Karpas-422 (cell line): ENCODE measurements around the gene RMP24.

Experiments
- DNase-seq: peaks from one replicate; pipeline ENCODE4 v3.0.0-alpha.2; 2015
- H2AFZ ChIP-seq: fragments of 200-600 bp; sonication (generic); 2 replicates; pipeline ENCODE4 v1.6.1; 2014; ENCODE audit warnings: antibody characterized with exemption, low read length, mixed read lengths
- H3K27ac ChIP-seq: fragments of 200-600 bp; sonication (generic); 2 replicates; pipeline ENCODE4 v1.5.1; 2014; ENCODE audit warnings: mild to moderate bottlenecking, low read length, moderate library complexity
- H3K27me3 ChIP-seq: fragments of 200-600 bp; sonication (generic); 2 replicates; pipeline ENCODE4 v1.6.1; 2014; ENCODE audit warnings: low read length, mixed read lengths
- H3K36me3 ChIP-seq: fragments of 200-600 bp; sonication (generic); 2 replicates; pipeline ENCODE4 v1.6.1; 2014; ENCODE audit warnings: low read length, mixed read lengths; ENCODE audit not compliant: insufficient read depth
- H3K4me1 ChIP-seq: fragments of 200-600 bp; sonication (generic); 2 replicates; pipeline ENCODE4 v1.6.1; 2014; ENCODE audit warnings: mild to moderate bottlenecking, low read length, mixed read lengths
- H3K4me2 ChIP-seq: fragments of 200-600 bp; sonication (generic); 2 replicates; pipeline ENCODE4 v1.6.1; 2014; ENCODE audit warnings: low read length, low read depth, mild to moderate bottlenecking; ENCODE audit not compliant: poor library complexity, severe bottlenecking
- H3K4me3 ChIP-seq: fragments of 200-600 bp; sonication (generic); 2 replicates; pipeline ENCODE4 v1.5.1; 2014; ENCODE audit warnings: mild to moderate bottlenecking, antibody characterized with exemption, low read length, mixed read lengths
- H3K79me2 ChIP-seq: fragments of 200-600 bp; sonication (generic); 2 replicates; pipeline ENCODE4 v1.6.1; 2014; ENCODE audit warnings: mild to moderate bottlenecking, low read length, mixed read lengths
- H3K9ac ChIP-seq: fragments of 200-600 bp; sonication (generic); 2 replicates; pipeline ENCODE4 v1.6.0; 2014; ENCODE audit warnings: low read length
- H3K9me2 ChIP-seq: fragments of 200-600 bp; sonication (generic), shearing (Covaris generic); replicated peaks from 2 replicates; pipeline ENCODE4 v1.6.0; 2014; ENCODE audit warnings: mild to moderate bottlenecking, low read length, moderate library complexity; ENCODE audit not compliant: insufficient read depth
- H3K9me3 ChIP-seq: fragments of 300-700, 200-600 bp; sonication (generic); 2 replicates; pipeline ENCODE4 v1.6.1; 2014; ENCODE audit warnings: low read length, mixed read lengths
- H4K20me1 ChIP-seq: fragments of 200-600 bp; sonication (generic); 2 replicates; pipeline ENCODE4 v1.6.1; 2014; ENCODE audit warnings: mild to moderate bottlenecking, antibody characterized with exemption, low read length, low read depth; ENCODE audit not compliant: insufficient read depth

RMP24 gene

GRCh38 chr18:35969676-35970075, 2.8 kb upstream of the RMP24 start:
- Histone ChIP-seq H2AFZ (no peak overlapping the region), H3K9me3 (no peaks in the 10 kb centered on the region), H3K4me1 (peaks cover 47% of the 10 kb centered on the region), H3K9ac (no peak overlapping the region), H3K79me2 (peaks cover 35% of the 10 kb centered on the region), H3K36me3 (peaks cover 8% of the 10 kb centered on the region; the same call in 1 of the 2 replicates), H3K9me2 (no peaks in the 10 kb centered on the region), H4K20me1 (no peaks in the 10 kb centered on the region), H3K4me3 (no peak overlapping the region), H3K27ac (peak overlapping the region; percentile 20; the same call in 1 of the 2 replicates), H3K27me3 (no peaks in the 10 kb centered on the region), H3K4me2 (peak overlapping the region; percentile 86)
- DNase-seq, result no peak

- Histone ChIP-seq H3K36me3 (peaks cover 26% of the 10 kb centered on the region), H3K27me3 (no peaks in the 10 kb centered on the region), H4K20me1 (no peaks in the 10 kb centered on the region), H3K4me1 (peaks cover 48% of the 10 kb centered on the region), H3K9me3 (no peaks in the 10 kb centered on the region), H3K9ac (peak overlapping the region; percentile 79), H3K27ac (peak overlapping the region; percentile 80), H2AFZ (peak overlapping the region; percentile 1; the same call in 1 of the 2 replicates), H3K4me3 (peak overlapping the region; percentile 79), H3K4me2 (peak overlapping the region; percentile 86), H3K79me2 (peaks cover 49% of the 10 kb centered on the region), H3K9me2 (no peaks in the 10 kb centered on the region)
- DNase-seq, result no peak
Observed at GRCh38 chr18:35971661-35972196, 750 bp upstream of the RMP24 start.

- H3K4me1 ChIP-seq, result peaks cover 41% of the 10 kb centered on the region
- H3K27me3 ChIP-seq, result no peaks in the 10 kb centered on the region
- H3K79me2 ChIP-seq, result peaks cover 49% of the 10 kb centered on the region
- no peak for DNase-seq
- H3K9ac ChIP-seq, result peak overlapping the region; percentile 76
- peak overlapping the region; percentile 80; the same call in 1 of the 2 replicates for H3K27ac ChIP-seq
- H3K36me3 ChIP-seq, result peaks cover 44% of the 10 kb centered on the region
- H4K20me1 ChIP-seq, result no peaks in the 10 kb centered on the region
- no peaks in the 10 kb centered on the region for H3K9me2 ChIP-seq
- no peak overlapping the region for H2AFZ ChIP-seq
- H3K9me3 ChIP-seq, result no peaks in the 10 kb centered on the region
- peak overlapping the region; percentile 79 for H3K4me3 ChIP-seq
- H3K4me2 ChIP-seq, result peak overlapping the region; percentile 86
Observed at GRCh38 chr18:35973650-35974049, 1.2 kb downstream of the RMP24 start.

GRCh38 chr18:35974181-35974580, 1.7 kb downstream of the RMP24 start:
- H3K4me1 ChIP-seq, result peaks cover 41% of the 10 kb centered on the region
- H3K36me3 ChIP-seq, result peaks cover 48% of the 10 kb centered on the region
- H3K27ac ChIP-seq, result no peak overlapping the region
- H3K9me3 ChIP-seq, result no peaks in the 10 kb centered on the region
- DNase-seq, result no peak
- no peaks in the 10 kb centered on the region for H3K27me3 ChIP-seq
- peak overlapping the region; percentile 79 for H3K4me3 ChIP-seq
- H3K4me2 ChIP-seq, result peak overlapping the region; percentile 86
- H4K20me1 ChIP-seq, result no peaks in the 10 kb centered on the region
- H3K79me2 ChIP-seq, result peaks cover 49% of the 10 kb centered on the region
- no peaks in the 10 kb centered on the region for H3K9me2 ChIP-seq
- H3K9ac ChIP-seq, result 0 out of 2 replicates have a peak overlapping the region, but pooled peaks have one; percentile 76
- no peak overlapping the region for H2AFZ ChIP-seq

- no peaks in the 10 kb centered on the region for H3K9me3 ChIP-seq
- H3K36me3 ChIP-seq, result peaks cover 68% of the 10 kb centered on the region
- H3K27me3 ChIP-seq, result no peaks in the 10 kb centered on the region
- no peak overlapping the region for H3K27ac ChIP-seq
- no peak overlapping the region for H3K4me3 ChIP-seq
- H3K4me2 ChIP-seq, result no peak overlapping the region
- H2AFZ ChIP-seq, result no peak overlapping the region
- no peak overlapping the region for H3K9ac ChIP-seq
- H3K9me2 ChIP-seq, result no peaks in the 10 kb centered on the region
- H3K4me1 ChIP-seq, result peaks cover 7% of the 10 kb centered on the region
- peaks cover 19% of the 10 kb centered on the region for H3K79me2 ChIP-seq
- peak; percentile 41 for DNase-seq
- no peaks in the 10 kb centered on the region for H4K20me1 ChIP-seq
Observed at GRCh38 chr18:35979112-35979511, 6.6 kb downstream of the RMP24 start.

GRCh38 chr18:35982409-35983114, 10.1 kb downstream of the RMP24 start:
- H3K27ac ChIP-seq, result no peak overlapping the region
- no peak for DNase-seq
- H3K4me2 ChIP-seq, result no peak overlapping the region
- H3K4me1 ChIP-seq, result no peaks in the 10 kb centered on the region
- no peak overlapping the region for H3K4me3 ChIP-seq
- no peak overlapping the region for H3K9ac ChIP-seq
- no peak overlapping the region for H2AFZ ChIP-seq
- no peaks in the 10 kb centered on the region for H3K79me2 ChIP-seq
- no peaks in the 10 kb centered on the region for H3K9me2 ChIP-seq
- H3K9me3 ChIP-seq, result no peaks in the 10 kb centered on the region
- no peaks in the 10 kb centered on the region for H4K20me1 ChIP-seq
- peaks cover 38% of the 10 kb centered on the region for H3K36me3 ChIP-seq
- no peaks in the 10 kb centered on the region for H3K27me3 ChIP-seq

GRCh38 chr18:35983147-35983546, 10.7 kb downstream of the RMP24 start:
- no peak overlapping the region for H2AFZ ChIP-seq
- H3K4me1 ChIP-seq, result no peaks in the 10 kb centered on the region
- DNase-seq, result no peak
- no peak overlapping the region for H3K4me3 ChIP-seq
- no peaks in the 10 kb centered on the region for H3K27me3 ChIP-seq
- H4K20me1 ChIP-seq, result no peaks in the 10 kb centered on the region
- H3K27ac ChIP-seq, result no peak overlapping the region
- no peaks in the 10 kb centered on the region for H3K79me2 ChIP-seq
- no peak overlapping the region for H3K4me2 ChIP-seq
- no peaks in the 10 kb centered on the region for H3K9me3 ChIP-seq
- H3K9ac ChIP-seq, result no peak overlapping the region
- H3K9me2 ChIP-seq, result no peaks in the 10 kb centered on the region
- H3K36me3 ChIP-seq, result peaks cover 32% of the 10 kb centered on the region

- DNase-seq, result no peak
- Histone ChIP-seq H4K20me1 (no peaks in the 10 kb centered on the region), H3K9ac (no peak overlapping the region), H3K4me1 (no peaks in the 10 kb centered on the region), H3K4me3 (no peak overlapping the region), H3K27ac (no peak overlapping the region), H3K27me3 (no peaks in the 10 kb centered on the region), H2AFZ (no peak overlapping the region), H3K36me3 (peaks cover 32% of the 10 kb centered on the region), H3K9me2 (no peaks in the 10 kb centered on the region), H3K79me2 (no peaks in the 10 kb centered on the region), H3K4me2 (no peak overlapping the region), H3K9me3 (no peaks in the 10 kb centered on the region)
Observed at GRCh38 chr18:35983818-35984217, 11.3 kb downstream of the RMP24 start.
